A673 (cell line): ENCODE results near the gene IGSF1.

Experiments
- CTCF ChIP-seq: fragments of 300-800, 200-600 bp; sonication (generic); conservative IDR thresholded peaks from 2 replicates; pipeline ENCODE4 v1.5.1; 2017; ENCODE audit warnings: low read depth, mild to moderate bottlenecking, antibody characterized with exemption, low read length, moderate library complexity, mixed read lengths
- EZH2 ChIP-seq: fragments of 200-600 bp; sonication (generic); IDR thresholded peaks from 2 replicates; pipeline ENCODE4 v1.6.1; 2017; ENCODE audit warnings: borderline replicate concordance, low read depth, mild to moderate bottlenecking, mixed read lengths, antibody characterized with exemption, low read length; ENCODE audit not compliant: poor library complexity, severe bottlenecking

- TF ChIP-seq CTCF (no peak), EZH2 (no peak)
Measured at GRCh38 chrX:131298036-131298435, 8.9 kb upstream of the IGSF1 start.
